ENCODE data around the gene ITGB8.
A peak's percentile ranks its signal among the peaks of the same experiment; 100 is the strongest.
"Not testable (repeated sequence)": the region's sequence is repeated elsewhere in the genome, so short reads cannot be mapped to it uniquely, and the experiment has no call there.

ITGB8 gene

DNA sequence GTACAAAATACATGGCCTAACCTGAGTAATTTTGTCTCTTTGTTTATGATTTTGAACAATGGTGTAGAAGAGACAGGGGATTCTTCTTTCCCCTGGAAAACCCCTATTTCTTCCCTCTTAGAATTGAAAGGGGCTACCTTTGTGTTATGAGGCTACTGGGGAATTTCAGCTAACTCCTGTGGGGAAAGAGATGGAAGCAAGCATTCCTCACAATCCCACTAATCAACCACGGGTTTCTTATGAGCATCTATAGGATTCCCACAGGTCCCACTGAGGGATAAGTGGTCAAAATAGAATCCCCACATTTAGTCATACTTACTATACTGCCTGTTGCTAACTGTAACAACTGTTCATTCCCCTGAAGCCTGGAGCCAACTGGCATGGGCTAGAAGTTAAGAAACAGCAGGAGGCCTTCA lies 32.2 kb upstream of the ITGB8 start:
- no peak for ATAC-seq
- TF ChIP-seq ZNF565 (CRISPR knock-in tag; conservative IDR thresholded peaks at IDR 0.05; ENCODE audit: low read depth): no peak
- TF ChIP-seq, protein P1, sequence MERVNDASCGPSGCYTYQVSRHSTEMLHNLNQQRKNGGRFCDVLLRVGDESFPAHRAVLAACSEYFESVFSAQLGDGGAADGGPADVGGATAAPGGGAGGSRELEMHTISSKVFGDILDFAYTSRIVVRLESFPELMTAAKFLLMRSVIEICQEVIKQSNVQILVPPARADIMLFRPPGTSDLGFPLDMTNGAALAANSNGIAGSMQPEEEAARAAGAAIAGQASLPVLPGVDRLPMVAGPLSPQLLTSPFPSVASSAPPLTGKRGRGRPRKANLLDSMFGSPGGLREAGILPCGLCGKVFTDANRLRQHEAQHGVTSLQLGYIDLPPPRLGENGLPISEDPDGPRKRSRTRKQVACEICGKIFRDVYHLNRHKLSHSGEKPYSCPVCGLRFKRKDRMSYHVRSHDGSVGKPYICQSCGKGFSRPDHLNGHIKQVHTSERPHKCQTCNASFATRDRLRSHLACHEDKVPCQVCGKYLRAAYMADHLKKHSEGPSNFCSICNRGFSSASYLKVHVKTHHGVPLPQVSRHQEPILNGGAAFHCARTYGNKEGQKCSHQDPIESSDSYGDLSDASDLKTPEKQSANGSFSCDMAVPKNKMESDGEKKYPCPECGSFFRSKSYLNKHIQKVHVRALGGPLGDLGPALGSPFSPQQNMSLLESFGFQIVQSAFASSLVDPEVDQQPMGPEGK (CRISPR knock-in tag; IDR thresholded peaks at IDR 0.05; ENCODE audit: borderline replicate concordance): no peak
- TF ChIP-seq, protein P2, sequence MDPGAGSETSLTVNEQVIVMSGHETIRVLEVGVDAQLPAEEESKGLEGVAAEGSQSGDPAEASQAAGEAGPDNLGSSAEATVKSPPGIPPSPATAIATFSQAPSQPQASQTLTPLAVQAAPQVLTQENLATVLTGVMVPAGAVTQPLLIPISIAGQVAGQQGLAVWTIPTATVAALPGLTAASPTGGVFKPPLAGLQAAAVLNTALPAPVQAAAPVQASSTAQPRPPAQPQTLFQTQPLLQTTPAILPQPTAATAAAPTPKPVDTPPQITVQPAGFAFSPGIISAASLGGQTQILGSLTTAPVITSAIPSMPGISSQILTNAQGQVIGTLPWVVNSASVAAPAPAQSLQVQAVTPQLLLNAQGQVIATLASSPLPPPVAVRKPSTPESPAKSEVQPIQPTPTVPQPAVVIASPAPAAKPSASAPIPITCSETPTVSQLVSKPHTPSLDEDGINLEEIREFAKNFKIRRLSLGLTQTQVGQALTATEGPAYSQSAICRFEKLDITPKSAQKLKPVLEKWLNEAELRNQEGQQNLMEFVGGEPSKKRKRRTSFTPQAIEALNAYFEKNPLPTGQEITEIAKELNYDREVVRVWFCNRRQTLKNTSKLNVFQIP (CRISPR knock-in tag; IDR thresholded peaks at IDR 0.05; ENCODE audit: borderline replicate concordance, low read depth): no peak
- no peak for TF ChIP-seq RARB (CRISPR knock-in tag; IDR thresholded peaks at IDR 0.05)
- no peak for TF ChIP-seq ARNTL (CRISPR knock-in tag; IDR thresholded peaks at IDR 0.05; ENCODE audit: borderline replicate concordance, low read depth)
- TF ChIP-seq BACH2 (CRISPR knock-in tag; IDR thresholded peaks at IDR 0.05; ENCODE audit: borderline replicate concordance): no peak
- no peak for TF ChIP-seq ESRRG (CRISPR knock-in tag; IDR thresholded peaks at IDR 0.05)
- TF ChIP-seq ZFP30 (CRISPR knock-in tag; IDR thresholded peaks at IDR 0.05): no peak
- TF ChIP-seq TOX (CRISPR knock-in tag; IDR thresholded peaks at IDR 0.05; ENCODE audit: borderline replicate concordance): no peak
- no peak for TF ChIP-seq ZNF70 (CRISPR knock-in tag; IDR thresholded peaks at IDR 0.05)

DNA sequence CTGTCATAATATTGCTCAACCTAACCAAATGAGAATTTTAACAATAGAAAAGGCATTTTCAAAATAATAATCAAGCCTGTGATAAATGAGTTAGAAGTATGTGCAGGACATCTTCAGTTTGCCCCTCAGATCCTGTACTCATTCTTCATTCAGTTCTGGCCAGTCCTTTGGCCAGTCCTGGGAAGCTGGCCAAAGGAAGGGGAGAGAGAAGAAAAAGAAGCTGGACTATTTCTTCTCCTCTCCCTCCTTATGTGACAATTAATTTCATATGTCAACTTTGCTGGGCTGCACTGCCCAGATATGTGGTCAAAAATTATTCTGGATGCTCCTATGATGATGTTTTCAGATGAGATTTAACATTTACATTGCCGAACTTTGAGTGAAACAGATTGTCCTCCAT lies 31.6 kb upstream of the ITGB8 start:
- TF ChIP-seq ISL1 (CRISPR knock-in tag; IDR thresholded peaks at IDR 0.05) (no peak), ZNF565 (CRISPR knock-in tag; conservative IDR thresholded peaks at IDR 0.05; ENCODE audit: low read depth) (no peak), ZFP3 (CRISPR knock-in tag; IDR thresholded peaks at IDR 0.05) (no peak)
- TF ChIP-seq, protein P3, sequence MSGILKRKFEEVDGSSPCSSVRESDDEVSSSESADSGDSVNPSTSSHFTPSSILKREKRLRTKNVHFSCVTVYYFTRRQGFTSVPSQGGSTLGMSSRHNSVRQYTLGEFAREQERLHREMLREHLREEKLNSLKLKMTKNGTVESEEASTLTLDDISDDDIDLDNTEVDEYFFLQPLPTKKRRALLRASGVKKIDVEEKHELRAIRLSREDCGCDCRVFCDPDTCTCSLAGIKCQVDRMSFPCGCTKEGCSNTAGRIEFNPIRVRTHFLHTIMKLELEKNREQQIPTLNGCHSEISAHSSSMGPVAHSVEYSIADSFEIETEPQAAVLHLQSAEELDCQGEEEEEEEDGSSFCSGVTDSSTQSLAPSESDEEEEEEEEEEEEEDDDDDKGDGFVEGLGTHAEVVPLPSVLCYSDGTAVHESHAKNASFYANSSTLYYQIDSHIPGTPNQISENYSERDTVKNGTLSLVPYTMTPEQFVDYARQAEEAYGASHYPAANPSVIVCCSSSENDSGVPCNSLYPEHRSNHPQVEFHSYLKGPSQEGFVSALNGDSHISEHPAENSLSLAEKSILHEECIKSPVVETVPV (CRISPR knock-in tag; IDR thresholded peaks at IDR 0.05): no peak
- TF ChIP-seq, protein P2 (CRISPR knock-in tag; IDR thresholded peaks at IDR 0.05; ENCODE audit: borderline replicate concordance, low read depth): no peak
- peak; percentile 44 for ATAC-seq

DNA sequence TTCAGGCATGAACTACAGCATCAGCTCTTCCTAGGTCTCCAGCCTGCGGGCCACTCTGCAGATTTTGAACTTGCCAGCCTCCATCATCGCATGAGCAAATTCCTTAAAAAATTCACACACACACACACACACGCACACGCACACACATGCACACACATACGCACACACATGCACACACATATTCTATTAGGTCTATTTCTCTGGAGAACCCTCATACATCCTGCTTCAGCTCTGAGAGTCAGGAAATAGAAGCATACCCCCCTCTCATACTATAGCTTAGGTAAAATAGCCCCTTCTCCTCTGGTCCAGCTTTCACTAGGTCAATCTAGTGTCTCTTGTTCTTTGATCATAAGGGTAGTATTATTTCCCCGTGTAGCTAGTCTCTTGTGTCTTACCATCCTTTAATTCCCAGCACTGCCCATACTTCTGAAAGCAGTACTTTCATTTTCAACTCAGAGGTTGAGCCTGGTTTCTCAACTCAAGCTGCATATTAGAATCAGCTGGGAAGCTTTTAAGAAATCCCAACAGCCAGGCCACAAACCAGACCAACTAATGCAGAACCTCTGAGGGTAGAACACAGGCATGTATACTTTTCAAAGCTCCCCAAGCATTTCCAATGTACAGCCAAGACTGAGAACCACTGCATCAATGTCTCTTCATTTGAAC lies 30.9 kb upstream of the ITGB8 start:
- peak; percentile 63 for ATAC-seq
- no peak for TF ChIP-seq ZFP3 (CRISPR knock-in tag; IDR thresholded peaks at IDR 0.05)
- TF ChIP-seq BACH2 (CRISPR knock-in tag; IDR thresholded peaks at IDR 0.05; ENCODE audit: borderline replicate concordance): no peak
- TF ChIP-seq ARNTL (CRISPR knock-in tag; IDR thresholded peaks at IDR 0.05; ENCODE audit: borderline replicate concordance, low read depth): no peak
- no peak for TF ChIP-seq OSR1 (CRISPR knock-in tag; IDR thresholded peaks at IDR 0.05)

DNA sequence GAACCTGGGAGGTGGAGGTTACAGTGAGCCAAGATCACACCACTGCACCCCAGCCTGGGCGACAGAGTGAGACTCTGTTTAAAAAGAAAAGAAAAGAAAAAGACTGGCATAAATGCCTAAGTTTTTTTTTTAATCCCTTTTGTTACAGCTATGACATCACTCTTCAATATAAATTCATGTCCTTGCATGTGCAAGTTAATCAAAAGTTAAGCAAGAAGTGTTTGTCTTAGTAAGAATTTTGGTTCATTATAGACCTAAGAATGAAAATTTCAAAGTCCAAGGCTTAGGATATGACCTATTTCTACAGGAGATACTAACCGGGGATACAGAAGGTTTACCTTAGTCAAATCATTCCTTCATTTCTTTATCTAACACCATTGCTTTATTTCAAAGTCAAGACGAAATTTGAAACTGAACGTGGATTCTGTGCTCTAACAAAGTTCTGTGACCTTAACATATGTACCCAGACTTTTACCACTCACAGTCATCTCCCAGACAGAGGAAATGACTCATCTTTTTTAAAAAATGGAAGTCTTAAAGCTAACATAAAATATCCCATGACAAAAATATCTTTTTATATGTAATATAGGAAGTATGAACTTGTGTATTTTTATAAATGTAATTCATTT lies 29.3 kb upstream of the ITGB8 start:
- ATAC-seq: peak; percentile 61
- TF ChIP-seq ARNTL (CRISPR knock-in tag; IDR thresholded peaks at IDR 0.05; ENCODE audit: borderline replicate concordance, low read depth) (no peak), ZNF70 (CRISPR knock-in tag; IDR thresholded peaks at IDR 0.05) (no peak), ESRRG (CRISPR knock-in tag; IDR thresholded peaks at IDR 0.05) (no peak), ZFP3 (CRISPR knock-in tag; IDR thresholded peaks at IDR 0.05) (no peak), TCF4 (CRISPR knock-in tag; IDR thresholded peaks at IDR 0.05; ENCODE audit: borderline replicate concordance) (no peak), PPARA (CRISPR knock-in tag; IDR thresholded peaks at IDR 0.05; ENCODE audit: borderline replicate concordance) (no peak), BACH2 (CRISPR knock-in tag; IDR thresholded peaks at IDR 0.05; ENCODE audit: borderline replicate concordance) (no peak), OSR1 (CRISPR knock-in tag; IDR thresholded peaks at IDR 0.05) (no peak), ISL1 (CRISPR knock-in tag; IDR thresholded peaks at IDR 0.05) (no peak), CSDC2 (CRISPR knock-in tag; IDR thresholded peaks at IDR 0.05) (no peak), TOX (CRISPR knock-in tag; IDR thresholded peaks at IDR 0.05; ENCODE audit: borderline replicate concordance) (no peak)
- TF ChIP-seq, protein P4, sequence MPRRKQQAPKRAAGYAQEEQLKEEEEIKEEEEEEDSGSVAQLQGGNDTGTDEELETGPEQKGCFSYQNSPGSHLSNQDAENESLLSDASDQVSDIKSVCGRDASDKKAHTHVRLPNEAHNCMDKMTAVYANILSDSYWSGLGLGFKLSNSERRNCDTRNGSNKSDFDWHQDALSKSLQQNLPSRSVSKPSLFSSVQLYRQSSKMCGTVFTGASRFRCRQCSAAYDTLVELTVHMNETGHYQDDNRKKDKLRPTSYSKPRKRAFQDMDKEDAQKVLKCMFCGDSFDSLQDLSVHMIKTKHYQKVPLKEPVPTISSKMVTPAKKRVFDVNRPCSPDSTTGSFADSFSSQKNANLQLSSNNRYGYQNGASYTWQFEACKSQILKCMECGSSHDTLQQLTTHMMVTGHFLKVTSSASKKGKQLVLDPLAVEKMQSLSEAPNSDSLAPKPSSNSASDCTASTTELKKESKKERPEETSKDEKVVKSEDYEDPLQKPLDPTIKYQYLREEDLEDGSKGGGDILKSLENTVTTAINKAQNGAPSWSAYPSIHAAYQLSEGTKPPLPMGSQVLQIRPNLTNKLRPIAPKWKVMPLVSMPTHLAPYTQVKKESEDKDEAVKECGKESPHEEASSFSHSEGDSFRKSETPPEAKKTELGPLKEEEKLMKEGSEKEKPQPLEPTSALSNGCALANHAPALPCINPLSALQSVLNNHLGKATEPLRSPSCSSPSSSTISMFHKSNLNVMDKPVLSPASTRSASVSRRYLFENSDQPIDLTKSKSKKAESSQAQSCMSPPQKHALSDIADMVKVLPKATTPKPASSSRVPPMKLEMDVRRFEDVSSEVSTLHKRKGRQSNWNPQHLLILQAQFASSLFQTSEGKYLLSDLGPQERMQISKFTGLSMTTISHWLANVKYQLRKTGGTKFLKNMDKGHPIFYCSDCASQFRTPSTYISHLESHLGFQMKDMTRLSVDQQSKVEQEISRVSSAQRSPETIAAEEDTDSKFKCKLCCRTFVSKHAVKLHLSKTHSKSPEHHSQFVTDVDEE (CRISPR knock-in tag; IDR thresholded peaks at IDR 0.05): no peak
- TF ChIP-seq, protein P2 (CRISPR knock-in tag; IDR thresholded peaks at IDR 0.05; ENCODE audit: borderline replicate concordance, low read depth): no peak
- TF ChIP-seq, protein P3 (CRISPR knock-in tag; IDR thresholded peaks at IDR 0.05): no peak

DNA sequence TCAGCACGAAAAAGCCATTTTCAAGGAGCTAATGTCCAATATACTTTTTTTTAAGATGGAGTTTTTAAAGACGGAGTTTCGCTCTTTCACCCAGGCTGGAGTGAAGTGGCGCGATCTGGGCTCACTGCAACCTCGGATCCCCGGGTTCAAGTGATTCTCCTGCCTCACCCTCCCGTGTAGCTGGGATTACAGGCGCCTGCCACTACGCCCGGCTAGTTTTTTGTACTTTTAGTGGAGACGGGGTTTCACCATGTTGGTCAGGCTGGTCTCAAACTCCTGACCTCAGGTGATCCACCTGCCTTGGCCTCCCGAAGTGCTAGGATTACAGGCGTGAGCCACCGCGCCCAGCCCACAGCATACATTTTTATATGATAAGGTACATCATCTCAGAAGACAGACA lies 28.4 kb upstream of the ITGB8 start:
- not testable (repeated sequence) for ATAC-seq
